Right kidney (tissue), 1 donor: ENCODE measurements around the gene GAL3ST2.

Experiments
- DNase-seq: peaks from one replicate; pipeline ENCODE4 v3.0.0-alpha.2; 2016

GAL3ST2 gene

GRCh38 chr2:241844831-241845578, 68.4 kb downstream of the GAL3ST2 start:
- DNase-seq: no peak

- DNase-seq: no peak
Observed at GRCh38 chr2:241846406-241846805, 69.8 kb downstream of the GAL3ST2 start.

- DNase-seq: no peak
Observed at GRCh38 chr2:241848761-241849615, 72.4 kb downstream of the GAL3ST2 start.

- no peak for DNase-seq
Observed at GRCh38 chr2:241849616-241850543, 73.3 kb downstream of the GAL3ST2 start.

- no peak for DNase-seq
Observed at GRCh38 chr2:241850544-241851324, 74.1 kb downstream of the GAL3ST2 start.

- DNase-seq: no peak
Observed at GRCh38 chr2:241851325-241852115, 74.9 kb downstream of the GAL3ST2 start.

- no peak for DNase-seq
Observed at GRCh38 chr2:241852116-241852980, 75.7 kb downstream of the GAL3ST2 start.

GRCh38 chr2:241852981-241853631, 76.5 kb downstream of the GAL3ST2 start:
- DNase-seq: no peak
